LNCaP clone FGC (cell line): ENCODE data around the gene USH2A.
"Not testable (repeated sequence)": the region's sequence is repeated elsewhere in the genome, so short reads cannot be mapped to it uniquely, and the experiment has no call there.

Source experiments
- DNase-seq: peaks from one replicate; pipeline ENCODE4 v3.0.0-alpha.2; 2011; ENCODE audit warnings: low read depth
- H3K4me3 ChIP-seq: 2 replicates; pipeline ENCODE4 v1.5.1; 2011; ENCODE audit warnings: mild to moderate bottlenecking, low read depth, low read length, control low read depth
- TF ChIP-seq, protein P1 (sequence below): IDR thresholded peaks from 2 replicates; pipeline ENCODE4 v1.5.1; 2012; ENCODE audit warnings: mild to moderate bottlenecking; ENCODE audit not compliant: control insufficient read depth, insufficient read depth; ENCODE audit errors: extremely low read depth

USH2A gene

DNA sequence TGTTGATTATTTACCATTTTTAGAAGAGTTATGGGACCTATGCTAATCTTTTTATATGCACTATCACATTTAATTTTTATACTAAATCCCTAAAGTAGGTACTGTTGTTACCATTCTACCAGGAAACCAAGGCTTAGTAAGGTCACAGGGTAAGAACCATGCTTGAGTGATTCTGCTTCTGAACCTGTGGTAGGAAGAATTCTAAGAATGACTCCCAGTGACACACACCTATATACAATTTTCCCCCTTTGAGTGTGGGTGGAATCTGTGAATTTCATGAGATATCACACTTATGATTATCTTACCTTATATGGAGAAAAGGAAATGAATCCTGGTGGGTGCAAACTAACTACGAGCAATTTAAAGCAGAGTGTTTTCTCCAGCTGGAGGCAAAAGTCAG, 391.0 kb downstream of the USH2A start:
- TF ChIP-seq, protein P1, sequence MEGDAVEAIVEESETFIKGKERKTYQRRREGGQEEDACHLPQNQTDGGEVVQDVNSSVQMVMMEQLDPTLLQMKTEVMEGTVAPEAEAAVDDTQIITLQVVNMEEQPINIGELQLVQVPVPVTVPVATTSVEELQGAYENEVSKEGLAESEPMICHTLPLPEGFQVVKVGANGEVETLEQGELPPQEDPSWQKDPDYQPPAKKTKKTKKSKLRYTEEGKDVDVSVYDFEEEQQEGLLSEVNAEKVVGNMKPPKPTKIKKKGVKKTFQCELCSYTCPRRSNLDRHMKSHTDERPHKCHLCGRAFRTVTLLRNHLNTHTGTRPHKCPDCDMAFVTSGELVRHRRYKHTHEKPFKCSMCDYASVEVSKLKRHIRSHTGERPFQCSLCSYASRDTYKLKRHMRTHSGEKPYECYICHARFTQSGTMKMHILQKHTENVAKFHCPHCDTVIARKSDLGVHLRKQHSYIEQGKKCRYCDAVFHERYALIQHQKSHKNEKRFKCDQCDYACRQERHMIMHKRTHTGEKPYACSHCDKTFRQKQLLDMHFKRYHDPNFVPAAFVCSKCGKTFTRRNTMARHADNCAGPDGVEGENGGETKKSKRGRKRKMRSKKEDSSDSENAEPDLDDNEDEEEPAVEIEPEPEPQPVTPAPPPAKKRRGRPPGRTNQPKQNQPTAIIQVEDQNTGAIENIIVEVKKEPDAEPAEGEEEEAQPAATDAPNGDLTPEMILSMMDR = no peak
- no peak overlapping the region for H3K4me3 ChIP-seq
- DNase-seq = no peak

- DNase-seq = no peak
- H3K4me3 ChIP-seq = no peak overlapping the region
- TF ChIP-seq, protein P1 = no peak
Observed at GRCh38 chr1:216028631-216029030, 394.6 kb downstream of the USH2A start.

DNA sequence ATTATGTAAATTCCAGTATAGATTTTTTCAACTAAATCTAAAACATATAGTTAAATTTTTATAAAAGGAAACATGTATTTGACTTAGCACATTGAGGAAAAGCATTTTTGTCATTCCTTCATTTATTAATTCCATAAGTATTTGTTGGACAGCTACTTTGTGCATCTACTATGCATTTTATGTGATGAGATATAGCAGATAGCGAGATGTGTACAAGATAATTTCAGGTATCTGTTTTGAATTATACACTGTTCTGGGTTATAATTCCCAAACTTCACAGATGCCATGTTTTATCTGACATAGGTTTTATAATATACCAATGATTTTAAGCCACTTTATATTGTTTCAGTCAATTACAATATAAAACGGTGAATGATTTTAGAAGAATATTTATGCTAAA, 398.7 kb downstream of the USH2A start:
- TF ChIP-seq, protein P1 = no peak
- no peak overlapping the region for H3K4me3 ChIP-seq
- DNase-seq = no peak

DNA sequence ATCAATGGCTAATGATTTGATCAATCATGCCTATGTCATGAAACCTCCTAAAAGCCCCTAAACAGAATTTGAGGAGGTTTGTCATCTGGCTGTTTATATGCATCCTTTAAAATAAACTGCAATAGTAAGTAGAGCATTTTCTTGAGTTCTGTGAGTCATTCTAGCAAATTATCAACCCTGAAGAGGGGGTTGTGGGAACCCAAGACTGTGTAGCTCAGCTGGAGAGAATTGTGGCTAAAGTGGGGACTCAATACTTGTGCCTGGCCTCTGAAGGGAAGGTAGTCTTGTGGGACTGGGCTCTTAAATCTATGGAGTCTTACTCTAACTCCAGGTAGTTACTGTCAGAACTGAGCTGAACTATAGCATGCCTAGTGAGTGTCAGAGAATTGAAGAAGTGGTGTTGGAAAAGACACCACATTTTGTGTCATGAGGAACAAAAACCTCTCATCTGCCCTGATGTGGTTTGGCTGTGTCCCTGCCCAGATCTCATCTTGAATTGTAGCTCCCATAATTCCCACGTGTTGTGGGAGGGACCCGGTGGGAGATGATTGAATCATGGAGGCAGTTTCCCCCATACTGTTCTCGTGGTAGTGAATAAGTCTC, 402.4 kb downstream of the USH2A start:
- TF ChIP-seq, protein P1 = no peak
- DNase-seq = no peak
- no peak overlapping the region for H3K4me3 ChIP-seq

GRCh38 chr1:216015116-216015515, 408.1 kb downstream of the USH2A start:
- TF ChIP-seq, protein P1 = no peak
- DNase-seq = no peak
- no peak overlapping the region for H3K4me3 ChIP-seq

- no peak for DNase-seq
- TF ChIP-seq, protein P1 = no peak
- H3K4me3 ChIP-seq = no peak overlapping the region
Observed at GRCh38 chr1:216014086-216014485, 409.2 kb downstream of the USH2A start.

DNA sequence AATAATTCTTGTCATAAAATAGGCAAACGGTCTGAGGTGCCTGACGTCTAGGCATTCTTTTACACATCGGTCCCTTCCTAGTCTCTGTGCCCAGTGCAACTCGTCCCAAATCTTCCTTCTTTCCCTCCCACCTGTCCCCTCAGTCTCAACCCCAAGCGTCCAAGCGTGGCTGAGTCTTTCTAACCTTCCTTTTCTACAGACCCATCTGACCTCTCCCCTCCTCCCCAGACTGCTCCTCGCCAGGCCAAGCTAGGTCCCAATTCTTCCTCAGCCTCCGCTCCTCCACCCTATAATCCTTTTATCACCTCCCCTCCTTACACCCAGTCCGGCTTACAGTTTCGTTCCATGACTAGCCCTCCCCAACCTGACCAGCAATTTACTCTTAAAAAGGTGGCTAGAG, 413.8 kb downstream of the USH2A start:
- H3K4me3 ChIP-seq, DNase-seq: not testable (repeated sequence)

GRCh38 chr1:216005916-216006315, 417.3 kb downstream of the USH2A start:
- H3K4me3 ChIP-seq = no peak overlapping the region
- no peak for DNase-seq
- TF ChIP-seq, protein P1 = no peak
